HG03066 (cell line): ENCODE data around the gene FBXL7.

ENCODE experiments used
- ATAC-seq: cut with Tn5 transposase; IDR thresholded peaks from one replicate; pipeline ENCODE4 v1.9.1; 2021; ENCODE audit warnings: low read depth; ENCODE audit not compliant: unreplicated experiment

The FBXL7 gene

DNA sequence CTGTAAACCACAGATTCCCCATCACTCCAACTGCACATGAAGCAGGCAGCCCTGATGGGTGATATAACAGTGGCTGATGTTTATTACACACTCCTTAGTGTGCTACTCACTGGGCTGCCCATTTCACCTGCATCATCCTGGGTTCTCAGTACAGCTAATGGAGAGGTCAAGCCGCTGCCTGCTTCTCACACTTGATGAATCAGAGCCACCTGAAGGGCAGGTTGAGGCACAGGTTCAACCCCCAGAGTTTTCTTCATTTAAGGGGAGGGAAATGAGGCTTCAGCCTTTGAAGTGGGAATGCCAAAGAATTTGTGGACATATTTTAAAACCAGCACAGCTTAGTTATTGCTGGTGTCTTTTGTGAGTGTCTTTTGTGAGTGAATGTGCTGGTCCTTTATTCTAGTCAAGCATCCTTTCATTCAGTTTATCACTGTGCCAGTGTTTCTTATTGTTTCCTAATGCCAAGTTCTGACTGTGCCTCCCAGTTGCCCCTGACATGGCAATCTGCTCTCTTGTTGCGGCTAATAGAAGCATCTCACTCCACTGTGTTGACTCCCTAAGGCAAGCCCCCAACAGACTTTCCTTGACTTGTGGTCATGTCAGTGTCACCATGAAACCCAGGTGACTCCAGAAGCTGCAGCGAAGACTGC, 109.2 kb downstream of the FBXL7 start:
- no peak for ATAC-seq

DNA sequence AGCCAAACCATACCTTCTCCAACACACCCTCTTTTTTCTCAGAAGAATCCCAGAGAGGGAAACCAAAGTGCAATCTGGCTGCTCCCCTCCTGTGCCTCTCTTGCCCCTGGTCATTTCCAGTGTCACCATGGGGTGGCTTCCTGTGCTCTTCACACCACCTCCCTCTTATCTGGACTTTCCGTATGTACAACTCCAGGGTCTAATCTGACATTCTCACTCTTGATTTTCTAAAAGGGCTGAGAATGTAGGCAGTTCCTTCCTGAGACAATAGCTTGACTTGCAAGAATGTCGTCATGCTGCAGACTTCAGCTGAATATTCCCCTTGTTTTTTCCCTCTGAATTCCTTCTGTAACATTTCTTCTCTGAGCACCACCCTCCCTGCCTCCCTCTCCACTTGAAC, 110.2 kb downstream of the FBXL7 start:
- no peak for ATAC-seq

DNA sequence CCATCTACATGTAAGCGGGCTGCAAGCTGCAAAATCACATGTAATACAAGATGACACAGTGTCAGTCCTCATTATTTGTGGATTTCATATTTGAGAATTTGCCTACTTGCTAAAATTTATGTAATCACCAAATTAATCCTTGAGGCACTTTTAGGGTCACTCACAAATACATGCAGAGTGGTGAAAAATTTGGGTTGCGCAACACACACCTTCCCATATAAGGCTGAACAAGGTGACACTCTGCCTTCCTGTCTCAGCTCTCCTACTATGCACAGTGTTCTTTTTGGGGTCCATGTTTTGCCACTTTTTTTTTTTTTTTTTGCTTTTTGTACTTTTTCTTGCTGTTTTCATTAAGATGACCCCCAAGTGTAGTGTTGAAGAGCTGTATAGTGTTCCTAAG, 111.0 kb downstream of the FBXL7 start:
- ATAC-seq = no peak

DNA sequence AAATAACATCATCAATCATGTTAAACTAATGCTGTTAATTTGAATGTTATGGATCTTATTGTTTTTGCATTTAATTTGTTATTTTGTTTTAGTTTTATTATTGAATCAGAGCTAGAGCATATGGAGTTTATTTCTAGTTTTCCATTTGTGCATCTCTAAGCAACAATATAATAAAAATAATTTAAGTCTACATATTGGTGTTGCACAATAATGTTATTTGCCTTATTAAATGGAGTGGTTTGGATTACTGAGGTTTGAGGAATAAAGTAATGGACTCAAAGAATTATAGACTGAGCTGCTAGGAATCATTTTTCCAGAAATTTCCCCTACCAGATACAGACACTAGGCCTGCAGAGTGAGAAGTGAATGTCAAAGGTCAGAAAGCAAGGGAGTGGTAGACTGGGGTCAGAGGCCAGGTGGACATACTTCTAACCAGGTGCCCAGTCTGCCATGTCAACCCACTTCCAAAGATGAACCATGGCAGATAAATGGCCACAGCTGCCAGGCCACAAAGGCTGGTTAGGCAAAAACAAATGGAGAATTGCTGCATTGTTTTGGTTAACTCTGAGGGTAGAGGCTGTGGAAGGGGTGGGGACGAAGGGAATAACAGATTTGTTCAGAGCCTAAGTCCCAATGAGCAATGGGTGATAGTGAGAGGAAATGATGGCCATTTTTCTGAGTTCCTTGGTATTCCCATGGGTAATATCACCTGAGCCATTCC, 113.1 kb downstream of the FBXL7 start:
- no peak for ATAC-seq

DNA sequence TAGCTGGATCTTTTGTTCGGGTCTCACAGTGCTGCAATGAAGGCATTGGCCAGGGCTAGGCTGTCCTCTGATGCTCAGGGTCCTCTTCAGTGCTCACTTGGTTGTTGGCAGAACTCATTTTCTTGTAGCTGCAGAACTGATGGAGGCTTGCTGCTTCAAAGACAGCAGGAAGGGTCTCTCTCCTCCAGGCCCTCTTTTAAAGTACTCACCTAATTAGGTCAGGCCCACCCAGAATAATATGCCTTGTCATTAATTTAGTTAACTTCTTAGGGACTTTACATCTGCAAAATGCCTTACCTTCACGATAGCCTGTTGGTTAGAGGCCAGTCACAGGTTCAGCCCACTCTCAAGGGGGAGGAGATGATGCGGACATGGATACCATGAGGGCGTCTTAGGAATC, 114.7 kb downstream of the FBXL7 start:
- no peak for ATAC-seq

DNA sequence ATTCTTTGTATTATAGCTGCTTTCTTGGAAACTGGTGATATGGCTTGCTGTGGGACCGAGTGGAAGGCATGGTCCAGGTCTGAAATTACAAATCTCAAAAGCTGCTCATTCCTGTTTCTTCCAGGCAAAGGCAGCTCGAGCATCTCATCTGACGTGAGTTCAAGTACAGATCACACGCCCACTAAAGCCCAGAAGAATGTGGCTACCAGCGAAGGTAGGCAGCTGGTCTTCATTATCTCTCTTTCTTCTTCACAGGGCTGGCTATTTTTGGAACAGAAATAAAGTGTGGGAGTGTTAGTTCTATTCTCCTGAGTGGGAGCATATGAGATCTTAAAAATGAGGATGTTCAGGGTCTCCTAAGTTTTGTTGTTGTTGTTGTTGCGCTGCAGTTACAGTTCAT, 115.9 kb downstream of the FBXL7 start:
- no peak for ATAC-seq

DNA sequence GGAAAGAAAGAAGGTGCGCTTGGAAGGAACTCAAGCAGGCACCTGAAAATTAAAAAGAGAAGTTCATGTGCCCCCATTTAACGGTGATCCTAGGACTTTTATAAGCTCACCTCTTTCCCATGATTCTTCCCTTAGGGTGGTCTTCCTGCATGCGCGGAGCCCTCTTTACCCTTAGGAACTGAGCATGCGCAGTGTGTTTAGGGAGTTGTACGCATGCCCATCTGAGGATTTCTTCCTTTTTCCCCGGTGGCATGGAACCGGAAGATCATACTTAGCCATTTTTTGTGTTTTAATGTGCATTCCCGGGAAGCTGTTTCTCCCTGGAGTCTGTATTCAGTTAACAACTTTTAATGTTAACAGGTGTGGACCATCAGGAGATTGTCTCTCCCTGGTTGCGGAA, 119.0 kb downstream of the FBXL7 start:
- no peak for ATAC-seq

DNA sequence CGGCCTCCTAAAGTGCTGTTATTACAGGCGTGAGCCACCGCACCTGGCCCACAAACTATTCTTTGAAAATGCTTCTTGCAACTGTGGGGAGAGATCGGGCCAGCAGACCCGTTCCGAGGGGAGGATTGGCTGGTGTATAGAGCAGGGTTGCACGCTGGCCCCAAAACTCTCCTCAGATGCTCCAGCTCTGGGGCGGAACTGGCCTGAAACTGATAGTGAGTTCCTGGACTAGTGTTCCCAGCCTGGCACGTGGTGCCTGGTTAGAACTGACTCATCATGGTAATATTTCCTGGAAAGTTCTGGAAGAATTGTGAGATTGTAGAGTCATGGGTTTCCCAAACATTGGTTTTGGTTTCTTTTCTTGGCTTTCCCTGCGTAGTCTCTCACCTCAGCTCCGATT, 120.5 kb downstream of the FBXL7 start:
- ATAC-seq = no peak

DNA sequence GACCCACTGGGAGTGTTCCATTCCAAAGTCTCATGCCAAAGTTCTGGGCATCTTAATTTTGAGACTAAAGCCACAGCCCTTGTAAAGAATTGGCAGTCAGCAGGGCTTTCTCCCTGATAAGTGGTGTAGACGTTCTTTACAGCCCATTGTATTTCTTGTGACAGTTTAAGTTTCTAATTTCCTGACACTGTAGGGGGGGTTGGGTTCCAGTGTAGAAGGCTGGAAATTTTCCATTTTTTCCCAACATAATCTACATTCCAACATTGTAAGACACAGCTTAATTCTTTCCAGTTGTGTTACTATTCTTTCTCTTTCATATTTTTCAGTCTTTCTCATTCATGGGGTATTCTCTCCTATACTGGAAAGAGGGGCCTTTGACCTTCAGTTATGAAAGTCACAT, 121.1 kb downstream of the FBXL7 start:
- ATAC-seq = no peak

DNA sequence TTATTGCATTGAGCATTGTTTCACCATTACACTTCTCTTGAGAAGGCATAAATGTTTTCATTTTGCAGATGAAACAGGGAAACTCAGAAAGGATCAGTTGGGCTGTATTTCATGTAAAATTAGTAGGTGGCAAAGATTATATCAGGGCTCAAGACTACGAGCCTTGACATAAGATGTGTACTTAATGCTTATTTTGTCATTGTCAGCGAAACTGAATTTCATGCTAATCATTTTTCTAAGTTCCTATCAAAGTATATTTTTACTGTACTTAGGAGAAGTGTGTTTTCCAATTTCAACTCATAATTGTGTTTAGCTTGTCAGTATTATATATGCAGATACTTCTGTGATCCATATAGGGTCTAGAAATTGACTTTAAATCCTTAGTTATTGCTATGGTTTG, 123.8 kb downstream of the FBXL7 start:
- no peak for ATAC-seq

DNA sequence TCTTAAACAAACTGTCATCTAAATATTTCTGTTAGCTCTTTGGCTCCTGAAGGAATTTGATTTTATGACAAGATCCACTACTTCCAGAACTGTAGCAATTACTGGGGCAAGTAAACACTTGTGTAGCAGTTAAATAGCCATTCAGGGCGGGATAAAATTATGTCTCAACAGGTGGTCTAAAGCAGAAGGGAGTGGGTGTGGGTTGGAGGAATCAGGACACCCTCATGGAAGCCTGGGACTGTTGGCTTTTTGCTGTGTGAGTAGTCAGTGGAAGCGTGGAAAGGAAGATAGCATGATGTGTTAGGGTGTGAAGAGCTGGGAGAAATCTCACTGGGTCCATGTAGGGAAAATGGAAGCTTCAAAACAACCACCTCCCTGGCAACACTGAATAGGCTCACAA, 127.1 kb downstream of the FBXL7 start:
- ATAC-seq = no peak

DNA sequence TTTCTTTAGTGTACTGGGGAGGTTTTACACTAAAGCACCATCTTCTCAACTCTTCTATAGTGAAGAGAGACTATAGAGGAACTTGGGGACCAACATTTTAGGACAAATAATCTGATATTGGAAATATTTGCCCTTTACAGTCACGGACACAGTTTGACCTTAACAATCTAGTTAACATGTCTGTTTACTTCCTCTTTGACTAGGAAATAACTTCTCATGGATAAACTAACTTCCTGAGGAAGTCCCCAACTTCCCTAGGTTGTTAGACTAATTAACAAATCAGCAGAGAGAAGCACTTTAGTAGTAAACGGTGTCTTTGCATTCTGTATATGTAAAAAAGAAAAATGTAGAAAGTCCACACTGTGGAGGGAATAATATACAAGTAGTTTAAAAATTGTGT, 127.7 kb downstream of the FBXL7 start:
- ATAC-seq = no peak

DNA sequence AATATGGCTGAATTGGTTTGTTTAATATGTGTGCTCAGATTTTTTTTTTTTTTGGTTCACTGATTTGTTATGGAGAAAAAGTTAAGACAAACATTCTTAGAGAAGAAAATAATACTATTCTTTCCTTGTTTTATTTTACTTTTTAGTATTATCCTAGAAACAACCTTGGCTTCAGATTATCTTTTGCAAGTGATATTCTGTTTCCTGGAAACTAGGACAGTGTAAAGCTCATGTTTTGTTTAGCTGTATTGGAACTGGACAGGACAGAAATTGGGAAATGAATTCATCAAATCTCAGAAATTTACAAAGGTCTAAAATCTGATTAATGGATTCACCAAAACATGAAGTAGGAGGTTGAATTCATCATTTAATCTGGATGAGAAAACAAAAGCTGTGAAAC, 130.5 kb downstream of the FBXL7 start:
- no peak for ATAC-seq

DNA sequence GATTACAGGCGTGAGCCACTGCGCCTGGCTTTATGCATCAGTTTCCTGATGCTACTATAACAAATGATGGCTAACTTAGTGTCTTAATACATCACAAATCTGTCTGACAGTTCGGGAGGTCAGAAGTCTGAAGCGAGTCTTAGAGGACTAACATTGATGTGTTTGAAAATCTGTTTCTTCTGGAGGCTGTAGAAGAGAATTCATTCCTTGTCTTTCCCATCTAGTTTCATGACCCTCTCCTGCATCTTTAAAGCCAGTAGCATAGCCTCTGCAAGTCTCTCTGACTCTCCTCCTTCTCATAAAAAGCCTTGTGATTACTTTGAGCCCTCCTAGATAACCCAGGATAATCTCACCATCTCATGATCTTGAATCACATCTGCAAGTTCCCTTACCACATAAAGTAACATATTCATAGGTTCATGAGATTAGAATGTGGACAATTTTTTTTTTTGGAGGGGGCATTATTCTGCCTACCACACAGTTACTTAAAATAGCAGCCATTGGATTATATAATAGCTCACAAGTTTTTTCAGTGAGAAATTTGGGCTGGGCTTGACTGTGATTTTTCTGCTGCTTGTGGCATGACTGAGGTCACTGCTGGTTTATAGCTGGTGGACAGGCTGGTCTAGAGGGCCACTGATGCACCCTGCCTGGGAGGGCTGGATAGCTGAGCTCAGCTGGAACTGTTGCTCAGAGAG, 134.8 kb downstream of the FBXL7 start:
- ATAC-seq = no peak

DNA sequence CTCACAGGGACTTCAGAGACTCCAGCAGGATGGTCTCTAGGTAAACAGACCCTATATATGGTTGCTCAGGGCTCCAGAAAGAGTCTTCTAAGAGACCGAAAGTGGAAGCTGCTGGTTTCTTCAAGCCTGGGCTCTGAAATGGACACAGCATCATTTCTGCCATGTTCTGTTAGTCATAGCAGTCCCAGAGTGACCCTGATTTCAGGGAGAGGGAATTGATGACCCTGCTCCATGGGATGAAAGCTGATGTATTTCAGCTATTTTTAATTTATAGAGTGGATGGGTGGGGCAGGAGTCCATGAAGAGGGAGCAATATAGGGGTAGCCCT, 135.3 kb downstream of the FBXL7 start:
- ATAC-seq = no peak

DNA sequence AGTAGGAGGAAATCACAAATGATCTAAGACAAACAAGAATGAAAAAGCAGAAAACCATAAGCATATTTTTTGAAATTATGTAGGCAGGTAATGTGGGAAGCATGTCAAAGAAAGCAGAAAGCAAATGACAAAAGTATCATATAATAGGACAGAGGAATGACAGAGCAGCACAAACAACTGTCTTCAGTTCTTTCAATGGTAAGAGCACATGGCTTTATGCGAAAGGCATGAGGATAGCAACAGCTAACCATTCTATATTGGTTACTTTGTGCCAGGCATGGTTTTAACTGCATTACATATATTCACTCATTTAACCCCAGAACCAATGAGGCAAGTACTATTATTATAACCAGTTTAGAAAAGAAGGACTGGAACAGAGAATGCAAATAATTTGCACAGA, 137.4 kb downstream of the FBXL7 start:
- ATAC-seq = no peak

DNA sequence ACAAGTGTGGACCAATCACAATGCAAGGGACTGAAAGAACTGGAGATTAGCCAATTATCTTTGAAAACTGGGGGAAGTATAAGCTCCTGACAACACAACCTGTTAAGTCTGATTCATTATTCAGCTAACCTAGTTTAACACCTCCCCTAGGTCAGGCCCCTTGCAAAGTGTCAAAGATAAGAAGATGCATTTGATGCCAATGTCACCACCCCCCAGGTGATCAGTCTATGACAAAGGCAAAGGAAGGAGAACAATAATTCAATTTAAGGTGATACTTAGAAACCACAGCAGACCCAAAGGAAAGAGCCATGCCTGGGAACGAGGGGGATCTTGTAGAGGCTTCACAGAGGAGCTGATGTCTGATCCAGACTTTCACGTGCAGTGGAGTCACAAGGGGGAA, 137.9 kb downstream of the FBXL7 start:
- no peak for ATAC-seq

DNA sequence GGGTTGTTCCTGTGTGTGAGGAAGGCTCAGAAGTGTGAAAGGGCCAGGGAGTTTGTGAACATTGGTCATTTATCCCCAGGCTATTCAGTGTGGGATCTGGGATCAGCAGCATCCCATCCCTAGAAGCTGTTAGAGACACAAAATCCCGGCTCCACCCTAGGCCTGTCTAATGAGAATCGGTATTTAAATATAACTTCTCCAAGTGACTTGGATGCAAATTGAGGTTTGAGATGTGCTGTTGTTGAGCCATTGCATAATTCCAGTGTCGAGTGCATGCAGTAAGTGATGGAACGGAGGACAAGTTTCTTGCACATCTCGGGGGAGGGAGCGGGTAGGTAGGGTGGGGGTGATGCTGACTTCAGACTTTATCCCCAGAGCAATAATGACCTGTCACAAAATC, 138.3 kb downstream of the FBXL7 start:
- ATAC-seq = no peak

DNA sequence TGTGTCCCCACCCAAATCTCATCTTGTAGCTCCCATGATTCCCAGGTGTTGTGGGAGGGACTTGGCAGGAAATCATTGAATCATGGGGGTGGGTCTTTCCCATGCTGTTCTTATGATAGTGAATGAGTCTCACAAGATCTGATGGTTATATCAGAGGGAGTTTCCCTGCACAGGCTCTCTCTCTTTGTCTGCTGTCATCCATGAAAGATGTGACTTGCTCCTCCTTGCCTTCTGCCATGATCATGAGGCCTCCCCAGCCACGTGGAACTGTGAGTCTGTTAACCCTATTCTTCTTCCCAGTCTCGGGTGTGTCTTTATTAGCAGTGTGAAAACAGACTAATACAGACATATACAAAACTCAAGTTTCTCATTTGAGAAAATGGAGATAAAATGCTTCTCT, 139.3 kb downstream of the FBXL7 start:
- ATAC-seq = no peak

DNA sequence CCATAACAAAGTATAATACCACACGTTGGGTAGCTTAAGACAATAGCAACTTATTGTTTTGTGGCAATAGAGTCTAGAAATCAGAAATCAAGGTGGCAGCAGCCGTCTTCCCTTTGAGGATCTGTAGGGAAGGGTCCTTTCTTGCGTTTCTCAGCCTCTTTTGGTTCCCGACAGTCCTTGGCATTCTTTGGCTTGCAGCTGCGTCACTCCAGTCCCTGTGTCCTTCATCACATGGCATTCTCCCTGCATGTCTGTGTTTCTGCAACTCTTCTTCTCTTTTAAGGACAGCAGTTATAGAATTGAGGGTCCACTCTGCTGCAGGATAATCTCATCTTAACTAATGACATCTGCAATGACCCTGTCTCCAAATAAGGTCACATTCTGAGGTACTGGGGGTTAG, 140.1 kb downstream of the FBXL7 start:
- no peak for ATAC-seq

DNA sequence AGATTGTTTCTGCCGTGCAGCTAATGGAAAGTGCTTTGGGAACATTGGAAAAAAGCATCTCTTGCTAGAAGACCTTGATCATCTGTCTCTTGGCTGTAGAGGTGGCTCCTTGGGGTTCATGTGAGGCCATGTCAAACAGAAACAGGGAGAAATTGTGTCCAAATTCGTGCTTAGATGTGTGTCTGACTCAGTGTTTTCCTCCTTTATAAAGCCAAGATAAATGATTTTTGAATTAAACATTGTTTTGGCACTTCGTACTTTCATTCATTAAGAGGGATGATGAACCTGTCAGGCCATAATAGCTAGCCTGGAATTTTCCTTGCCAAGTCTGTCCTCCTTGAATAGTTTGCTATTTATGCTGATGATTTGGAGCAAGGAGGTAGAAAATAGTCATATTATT, 143.8 kb downstream of the FBXL7 start:
- no peak for ATAC-seq
